Right lobe of liver (tissue), 4 donors: ENCODE results near the gene ARHGEF10L.

Source experiments
- POLR2A ChIP-seq: fragments of 450-650 bp; IDR thresholded peaks from one replicate; pipeline ENCODE4 v1.6.1; 2017; ENCODE audit warnings: antibody characterized with exemption, mild to moderate bottlenecking
- TF ChIP-seq, protein P1 (sequence below), 4 donors: fragments of 200-600 bp in 3 of 4; fragments of 450-650 bp in 1 of 4; IDR thresholded peaks; one replicate each; pipeline versions ENCODE4 v1.5.1 to v1.8.0; 2016 to 2022; ENCODE audit warnings: antibody characterized with exemption in 4 of 4, mild to moderate bottlenecking in 2 of 4
- donor health status: DM: no; HTN: no; CAD: no.
- donor health status: DM: no; HTN: no; CAD: no.
- donor health status: DM: no; HTN: yes; CAD: no.

DNA sequence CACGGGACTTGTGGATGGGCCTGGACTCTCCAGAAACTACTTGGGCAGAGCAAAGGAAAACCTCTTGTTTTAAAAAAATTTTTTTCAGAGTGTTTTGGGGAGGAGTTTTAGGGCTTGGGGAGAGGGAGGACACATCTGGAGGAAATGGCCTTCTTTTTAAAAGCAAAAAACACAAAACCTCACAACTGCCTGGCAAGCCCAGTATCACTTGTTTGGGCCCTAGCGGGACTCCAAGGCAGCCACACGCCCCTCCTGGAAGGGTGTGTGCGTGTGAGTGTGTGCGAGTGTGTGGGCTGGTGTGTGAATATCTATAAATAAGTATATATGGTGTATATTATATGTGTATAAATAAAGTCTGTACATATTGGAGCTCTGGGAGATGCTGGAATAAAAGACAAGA, 158.0 kb downstream of the ARHGEF10L start:
- TF ChIP-seq, protein P1, sequence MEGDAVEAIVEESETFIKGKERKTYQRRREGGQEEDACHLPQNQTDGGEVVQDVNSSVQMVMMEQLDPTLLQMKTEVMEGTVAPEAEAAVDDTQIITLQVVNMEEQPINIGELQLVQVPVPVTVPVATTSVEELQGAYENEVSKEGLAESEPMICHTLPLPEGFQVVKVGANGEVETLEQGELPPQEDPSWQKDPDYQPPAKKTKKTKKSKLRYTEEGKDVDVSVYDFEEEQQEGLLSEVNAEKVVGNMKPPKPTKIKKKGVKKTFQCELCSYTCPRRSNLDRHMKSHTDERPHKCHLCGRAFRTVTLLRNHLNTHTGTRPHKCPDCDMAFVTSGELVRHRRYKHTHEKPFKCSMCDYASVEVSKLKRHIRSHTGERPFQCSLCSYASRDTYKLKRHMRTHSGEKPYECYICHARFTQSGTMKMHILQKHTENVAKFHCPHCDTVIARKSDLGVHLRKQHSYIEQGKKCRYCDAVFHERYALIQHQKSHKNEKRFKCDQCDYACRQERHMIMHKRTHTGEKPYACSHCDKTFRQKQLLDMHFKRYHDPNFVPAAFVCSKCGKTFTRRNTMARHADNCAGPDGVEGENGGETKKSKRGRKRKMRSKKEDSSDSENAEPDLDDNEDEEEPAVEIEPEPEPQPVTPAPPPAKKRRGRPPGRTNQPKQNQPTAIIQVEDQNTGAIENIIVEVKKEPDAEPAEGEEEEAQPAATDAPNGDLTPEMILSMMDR (IDR thresholded peaks at IDR 0.05): no peak
- no peak for TF ChIP-seq POLR2A
